HepG2 (cell line): ENCODE results near the gene VAMP8. TPM values are rescaled to one million over a fixed set of nuclear protein-coding genes. Genes with fewer than 3 reads are reported as not detected.
A peak's percentile ranks its signal among the peaks of the same experiment; 100 is the strongest.

ENCODE experiments used
- ARNT ChIP-seq: fragments of 450-650 bp; IDR thresholded peaks from 2 replicates; pipeline ENCODE4 v1.6.1; 2017
- ARNT2 ChIP-seq: sonication (generic); formaldehyde crosslinking; IDR thresholded peaks from 2 replicates; pipeline ENCODE4 v1.8.0; 2022; ENCODE audit warnings: mild to moderate bottlenecking, low read depth, missing genetic modification reagents, moderate library complexity
- BCL6 ChIP-seq: IDR thresholded peaks from 2 replicates; pipeline ENCODE4 v1.6.1; 2016; ENCODE audit warnings: missing genetic modification reagents, missing compliant biosample characterization
- CREM ChIP-seq, 2 experiments: sonication (generic) in 1 of 2; formaldehyde crosslinking in 1 of 2; IDR thresholded peaks; 2 replicates each; pipeline versions ENCODE4 v1.4.0 to v1.6.1; 2016 to 2020; ENCODE audit warnings: antibody characterized with exemption in 1 of 2, mild to moderate bottlenecking in 1 of 2, missing genetic modification reagents in 1 of 2
- ELF1 ChIP-seq: sonication (generic); formaldehyde crosslinking; IDR thresholded peaks from 2 replicates; pipeline ENCODE4 v1.4.0; 2020; ENCODE audit warnings: missing genetic modification reagents
- GTF2F1 ChIP-seq: fragments of 150-350 bp; IDR thresholded peaks from 2 replicates; pipeline ENCODE4 v1.6.1; 2014; ENCODE audit warnings: low read length
- JUND ChIP-seq: sonication (generic); formaldehyde crosslinking; IDR thresholded peaks from 2 replicates; pipeline ENCODE4 v1.8.0; 2022; ENCODE audit warnings: mild to moderate bottlenecking, missing genetic modification reagents
- KMT2A ChIP-seq: sonication (generic); formaldehyde crosslinking; IDR thresholded peaks from 2 replicates; pipeline ENCODE4 v1.4.0; 2020; ENCODE audit warnings: missing genetic modification reagents
- TBX3 ChIP-seq: fragments of 450-650 bp; IDR thresholded peaks from 2 replicates; pipeline ENCODE4 v1.6.1; 2017; ENCODE audit warnings: antibody characterized with exemption, mild to moderate bottlenecking, inconsistent platforms, borderline replicate concordance
- ZNF101 ChIP-seq: sonication (generic); formaldehyde crosslinking; IDR thresholded peaks from 2 replicates; pipeline ENCODE4 v1.4.0; 2020; ENCODE audit warnings: mild to moderate bottlenecking, low read depth, missing genetic modification reagents, borderline replicate concordance
- ZNF12 ChIP-seq: sonication (generic); formaldehyde crosslinking; IDR thresholded peaks from 2 replicates; pipeline ENCODE4 v1.5.0; 2020; ENCODE audit warnings: missing genetic modification reagents
- ZNF160 ChIP-seq: sonication (generic); formaldehyde crosslinking; IDR thresholded peaks from 2 replicates; pipeline ENCODE4 v1.8.0; 2022; ENCODE audit warnings: mild to moderate bottlenecking, inconsistent platforms, missing genetic modification reagents
- ZNF343 ChIP-seq: sonication (generic); formaldehyde crosslinking; IDR thresholded peaks from 2 replicates; pipeline ENCODE4 v1.4.0; 2020; ENCODE audit warnings: mild to moderate bottlenecking, missing genetic modification reagents
- ZNF501 ChIP-seq: sonication (generic); formaldehyde crosslinking; IDR thresholded peaks from 2 replicates; pipeline ENCODE4 v1.5.1; 2020; ENCODE audit warnings: mild to moderate bottlenecking, moderate library complexity, missing genetic modification reagents
- ZNF572 ChIP-seq: sonication (generic); formaldehyde crosslinking; IDR thresholded peaks from 2 replicates; pipeline ENCODE4 v1.5.1; 2020; ENCODE audit warnings: mild to moderate bottlenecking, missing genetic modification reagents
- ZNF83 ChIP-seq: sonication (generic); formaldehyde crosslinking; IDR thresholded peaks from 2 replicates; pipeline ENCODE4 v1.4.0; 2020; ENCODE audit warnings: missing genetic modification reagents, mild to moderate bottlenecking, borderline replicate concordance
- polyA plus RNA-seq, 8 experiments: library from polyadenylated mRNA; depleted of rRNA in 3 of 8; stranded (reverse) in 7 of 8; unstranded in 1 of 8; fragments of >200 nt; fragmentation: Illumina TruSeq in 4 of 8; extraction: Trizol in 4 of 8; gene quantifications; 2 replicates each; pipeline versions ENCODE4 v1.2.1 to v1.2.3, GENCODE V29; 2011 to 2016; ENCODE audit warnings: low read depth in 4 of 8, missing spikeins in 1 of 8, mixed read lengths in 1 of 8; ENCODE audit not compliant: insufficient read depth in 1 of 8
- total RNA-seq, 5 experiments: library from RNA; depleted of rRNA; stranded (reverse); fragments of >200 nt; fragmentation: Illumina TruSeq; extraction: Trizol; gene quantifications; 2 replicates each; pipeline ENCODE4 v1.2.3, GENCODE V29; 2016; ENCODE audit warnings: low read depth in 1 of 5
- TF ChIP-seq, protein P1 (sequence below): sonication (generic); formaldehyde crosslinking; IDR thresholded peaks from 2 replicates; pipeline ENCODE4 v1.4.0; 2020; ENCODE audit warnings: mild to moderate bottlenecking, missing genetic modification reagents
- TF ChIP-seq, protein P2 (sequence below): sonication (generic); formaldehyde crosslinking; IDR thresholded peaks from 2 replicates; pipeline ENCODE4 v1.4.0; 2020; ENCODE audit warnings: mild to moderate bottlenecking, missing genetic modification reagents
- TF ChIP-seq, protein P3 (sequence below): sonication (generic); formaldehyde crosslinking; IDR thresholded peaks from 2 replicates; pipeline ENCODE4 v1.4.0; 2020; ENCODE audit warnings: missing genetic modification reagents, borderline replicate concordance
- TF ChIP-seq, protein P4 (sequence below): sonication (generic); formaldehyde crosslinking; IDR thresholded peaks from 2 replicates; pipeline ENCODE4 v1.5.0; 2020; ENCODE audit warnings: missing genetic modification reagents

Gene VAMP8
- total and polyA plus RNA-seq, 2 of the 13 experiments (the other 11 are each of a cell fraction or from before 2014, with no cell fraction given): 83.3 to 157 TPM

DNA sequence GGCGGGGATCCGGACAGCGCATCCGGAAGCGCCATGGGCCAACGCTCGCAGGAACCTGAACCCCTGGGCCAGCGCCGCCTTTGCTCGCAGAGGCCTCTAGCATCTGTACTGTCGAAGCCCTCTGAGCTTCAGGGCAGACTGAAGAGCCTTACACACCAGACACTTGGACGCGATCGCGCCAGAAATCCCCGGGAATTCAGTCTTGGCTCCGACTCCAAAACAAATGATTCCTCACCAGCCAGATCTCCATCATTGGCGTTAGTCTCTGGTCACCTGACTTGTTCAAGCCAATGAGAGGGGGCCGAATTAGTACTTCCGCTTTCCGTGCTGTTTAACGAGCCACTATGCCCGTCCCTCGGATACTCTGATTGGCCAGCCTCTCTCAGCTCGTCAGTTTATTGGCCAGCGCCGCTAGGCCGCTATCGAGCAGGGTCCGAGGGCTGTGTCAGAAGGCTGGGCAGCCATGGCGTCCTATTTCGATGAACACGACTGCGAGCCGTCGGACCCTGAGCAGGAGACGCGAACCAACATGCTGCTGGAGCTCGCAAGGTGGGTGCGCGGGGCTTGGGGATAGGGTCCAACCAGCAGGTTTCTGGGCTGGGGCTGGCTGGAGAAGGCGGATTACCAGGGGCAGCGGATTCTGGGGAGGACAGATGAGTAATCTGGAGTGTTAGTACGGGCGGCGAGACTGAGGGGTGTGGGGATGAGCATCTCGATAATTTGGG lies 18.1 kb downstream of the VAMP8 start, which contains the start of gene RNF181 (continued):
- TF ChIP-seq, protein P1, sequence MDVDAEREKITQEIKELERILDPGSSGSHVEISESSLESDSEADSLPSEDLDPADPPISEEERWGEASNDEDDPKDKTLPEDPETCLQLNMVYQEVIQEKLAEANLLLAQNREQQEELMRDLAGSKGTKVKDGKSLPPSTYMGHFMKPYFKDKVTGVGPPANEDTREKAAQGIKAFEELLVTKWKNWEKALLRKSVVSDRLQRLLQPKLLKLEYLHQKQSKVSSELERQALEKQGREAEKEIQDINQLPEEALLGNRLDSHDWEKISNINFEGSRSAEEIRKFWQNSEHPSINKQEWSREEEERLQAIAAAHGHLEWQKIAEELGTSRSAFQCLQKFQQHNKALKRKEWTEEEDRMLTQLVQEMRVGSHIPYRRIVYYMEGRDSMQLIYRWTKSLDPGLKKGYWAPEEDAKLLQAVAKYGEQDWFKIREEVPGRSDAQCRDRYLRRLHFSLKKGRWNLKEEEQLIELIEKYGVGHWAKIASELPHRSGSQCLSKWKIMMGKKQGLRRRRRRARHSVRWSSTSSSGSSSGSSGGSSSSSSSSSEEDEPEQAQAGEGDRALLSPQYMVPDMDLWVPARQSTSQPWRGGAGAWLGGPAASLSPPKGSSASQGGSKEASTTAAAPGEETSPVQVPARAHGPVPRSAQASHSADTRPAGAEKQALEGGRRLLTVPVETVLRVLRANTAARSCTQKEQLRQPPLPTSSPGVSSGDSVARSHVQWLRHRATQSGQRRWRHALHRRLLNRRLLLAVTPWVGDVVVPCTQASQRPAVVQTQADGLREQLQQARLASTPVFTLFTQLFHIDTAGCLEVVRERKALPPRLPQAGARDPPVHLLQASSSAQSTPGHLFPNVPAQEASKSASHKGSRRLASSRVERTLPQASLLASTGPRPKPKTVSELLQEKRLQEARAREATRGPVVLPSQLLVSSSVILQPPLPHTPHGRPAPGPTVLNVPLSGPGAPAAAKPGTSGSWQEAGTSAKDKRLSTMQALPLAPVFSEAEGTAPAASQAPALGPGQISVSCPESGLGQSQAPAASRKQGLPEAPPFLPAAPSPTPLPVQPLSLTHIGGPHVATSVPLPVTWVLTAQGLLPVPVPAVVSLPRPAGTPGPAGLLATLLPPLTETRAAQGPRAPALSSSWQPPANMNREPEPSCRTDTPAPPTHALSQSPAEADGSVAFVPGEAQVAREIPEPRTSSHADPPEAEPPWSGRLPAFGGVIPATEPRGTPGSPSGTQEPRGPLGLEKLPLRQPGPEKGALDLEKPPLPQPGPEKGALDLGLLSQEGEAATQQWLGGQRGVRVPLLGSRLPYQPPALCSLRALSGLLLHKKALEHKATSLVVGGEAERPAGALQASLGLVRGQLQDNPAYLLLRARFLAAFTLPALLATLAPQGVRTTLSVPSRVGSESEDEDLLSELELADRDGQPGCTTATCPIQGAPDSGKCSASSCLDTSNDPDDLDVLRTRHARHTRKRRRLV (CRISPR knock-in tag): no peak; the same call in 1 of the 2 replicates
- TF ChIP-seq, protein P2, sequence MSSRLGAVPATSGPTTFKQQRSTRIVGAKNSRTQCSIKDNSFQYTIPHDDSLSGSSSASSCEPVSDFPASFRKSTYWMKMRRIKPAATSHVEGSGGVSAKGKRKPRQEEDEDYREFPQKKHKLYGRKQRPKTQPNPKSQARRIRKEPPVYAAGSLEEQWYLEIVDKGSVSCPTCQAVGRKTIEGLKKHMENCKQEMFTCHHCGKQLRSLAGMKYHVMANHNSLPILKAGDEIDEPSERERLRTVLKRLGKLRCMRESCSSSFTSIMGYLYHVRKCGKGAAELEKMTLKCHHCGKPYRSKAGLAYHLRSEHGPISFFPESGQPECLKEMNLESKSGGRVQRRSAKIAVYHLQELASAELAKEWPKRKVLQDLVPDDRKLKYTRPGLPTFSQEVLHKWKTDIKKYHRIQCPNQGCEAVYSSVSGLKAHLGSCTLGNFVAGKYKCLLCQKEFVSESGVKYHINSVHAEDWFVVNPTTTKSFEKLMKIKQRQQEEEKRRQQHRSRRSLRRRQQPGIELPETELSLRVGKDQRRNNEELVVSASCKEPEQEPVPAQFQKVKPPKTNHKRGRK (CRISPR knock-in tag): no peak
- TF ChIP-seq ZNF572: no peak; the same call in 1 of the 2 replicates
- TF ChIP-seq ZNF501: peak; percentile 96
- TF ChIP-seq ZNF343 (CRISPR knock-in tag): peak; percentile 53; the same call in 1 of the 2 replicates
- TF ChIP-seq ARNT: no peak
- no peak for TF ChIP-seq ZNF101 (CRISPR knock-in tag)
- no peak for TF ChIP-seq ZNF83 (CRISPR knock-in tag)
- peak; percentile 35; the same call in 1 of the 2 replicates for TF ChIP-seq TBX3
- peak; percentile 70; the same call in 1 of the 2 replicates for TF ChIP-seq KMT2A
- TF ChIP-seq GTF2F1: 0 out of 2 replicates have a peak, but pooled peaks have one; percentile 39
- peak; percentile 57; the same call in 1 of the 2 replicates for TF ChIP-seq ARNT2 (CRISPR knock-in tag)
- TF ChIP-seq, protein P3, sequence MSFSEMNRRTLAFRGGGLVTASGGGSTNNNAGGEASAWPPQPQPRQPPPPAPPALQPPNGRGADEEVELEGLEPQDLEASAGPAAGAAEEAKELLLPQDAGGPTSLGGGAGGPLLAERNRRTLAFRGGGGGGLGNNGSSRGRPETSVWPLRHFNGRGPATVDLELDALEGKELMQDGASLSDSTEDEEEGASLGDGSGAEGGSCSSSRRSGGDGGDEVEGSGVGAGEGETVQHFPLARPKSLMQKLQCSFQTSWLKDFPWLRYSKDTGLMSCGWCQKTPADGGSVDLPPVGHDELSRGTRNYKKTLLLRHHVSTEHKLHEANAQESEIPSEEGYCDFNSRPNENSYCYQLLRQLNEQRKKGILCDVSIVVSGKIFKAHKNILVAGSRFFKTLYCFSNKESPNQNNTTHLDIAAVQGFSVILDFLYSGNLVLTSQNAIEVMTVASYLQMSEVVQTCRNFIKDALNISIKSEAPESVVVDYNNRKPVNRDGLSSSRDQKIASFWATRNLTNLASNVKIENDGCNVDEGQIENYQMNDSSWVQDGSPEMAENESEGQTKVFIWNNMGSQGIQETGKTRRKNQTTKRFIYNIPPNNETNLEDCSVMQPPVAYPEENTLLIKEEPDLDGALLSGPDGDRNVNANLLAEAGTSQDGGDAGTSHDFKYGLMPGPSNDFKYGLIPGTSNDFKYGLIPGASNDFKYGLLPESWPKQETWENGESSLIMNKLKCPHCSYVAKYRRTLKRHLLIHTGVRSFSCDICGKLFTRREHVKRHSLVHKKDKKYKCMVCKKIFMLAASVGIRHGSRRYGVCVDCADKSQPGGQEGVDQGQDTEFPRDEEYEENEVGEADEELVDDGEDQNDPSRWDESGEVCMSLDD (CRISPR knock-in tag): no peak
- TF ChIP-seq ELF1 (CRISPR knock-in tag): peak; percentile 97
- peak; percentile 58 for TF ChIP-seq ZNF12
- TF ChIP-seq, protein P4, sequence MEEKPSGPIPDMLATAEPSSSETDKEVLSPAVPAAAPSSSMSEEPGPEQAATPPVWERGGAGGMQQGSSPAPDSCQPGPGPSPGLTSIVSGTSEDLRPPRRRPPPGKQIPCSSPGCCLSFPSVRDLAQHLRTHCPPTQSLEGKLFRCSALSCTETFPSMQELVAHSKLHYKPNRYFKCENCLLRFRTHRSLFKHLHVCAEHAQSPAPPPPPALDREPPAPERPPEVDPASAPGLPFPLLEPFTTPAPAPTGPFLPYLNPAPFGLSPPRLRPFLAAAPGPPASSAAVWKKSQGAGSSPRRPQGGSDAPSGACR: 0 out of 2 replicates have a peak, but pooled peaks have one; percentile 78
- TF ChIP-seq CREM (IDR thresholded peaks at IDR 0.05): peak; percentile 88
- TF ChIP-seq CREM (CRISPR knock-in tag; IDR thresholded peaks at IDR 0.05): no peak
- TF ChIP-seq BCL6 (CRISPR knock-in tag): no peak
- peak; percentile 78 for TF ChIP-seq ZNF160
- TF ChIP-seq JUND: no peak
